Measurements from ENCODE around the gene NELL2.

DNA sequence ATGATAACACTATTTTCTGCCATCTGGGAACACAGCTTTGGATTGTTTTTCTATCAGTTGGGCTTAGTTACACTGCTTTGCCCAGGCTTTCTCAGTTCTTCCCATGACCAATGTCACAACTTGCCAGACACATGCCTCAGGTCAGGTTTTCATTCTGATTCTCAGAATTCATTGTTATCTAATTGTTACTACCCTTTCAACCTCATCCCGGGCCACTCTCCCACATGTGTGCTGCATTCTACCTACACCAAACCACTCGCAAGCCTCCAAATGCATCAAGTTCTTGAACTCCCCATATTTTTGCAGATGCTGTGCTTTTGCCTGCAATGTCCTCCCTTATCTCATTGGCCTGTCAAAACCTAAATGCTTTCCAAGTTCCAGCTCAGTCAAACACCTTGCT, 36.3 kb downstream of the NELL2 start:
- TF ChIP-seq CTCF (conservative IDR thresholded peaks at IDR 0.05) (no peak), ZFX (IDR thresholded peaks at IDR 0.05) (no peak)
